22Rv1 (cell line): Measurements from ENCODE around the gene FGFR1OP2.

Experiments
- CTCF ChIP-seq: fragments of 450-650 bp; IDR thresholded peaks from 2 replicates; pipeline ENCODE4 v1.5.1; 2017; ENCODE audit warnings: mild to moderate bottlenecking
- ZFX ChIP-seq: fragments of 450-650 bp; IDR thresholded peaks from 2 replicates; pipeline ENCODE4 v1.6.1; 2017; ENCODE audit warnings: antibody characterized with exemption, borderline replicate concordance

DNA sequence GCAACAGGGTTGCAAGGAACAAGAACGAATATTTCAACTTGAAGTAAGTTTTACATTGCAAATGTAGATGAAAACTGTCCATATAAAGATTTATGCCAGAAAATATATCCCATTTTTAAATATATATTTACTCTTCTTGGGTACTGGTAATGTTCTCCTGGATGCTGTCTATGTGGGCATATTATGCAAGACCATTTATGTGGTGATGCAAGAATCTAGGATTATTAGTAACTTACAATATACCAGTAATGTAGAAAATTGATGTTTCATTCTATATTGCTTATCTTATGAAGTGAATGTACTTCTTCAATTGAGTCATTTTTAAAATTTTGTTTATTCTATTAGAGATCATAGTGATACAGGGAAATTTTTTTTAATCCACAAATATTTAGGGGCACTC, 25.1 kb downstream of the FGFR1OP2 start:
- TF ChIP-seq CTCF (no peak), ZFX (no peak)
